GM18526 (cell line): ENCODE measurements around the gene SHISA2.

ENCODE experiments used
- POLR2A ChIP-seq: IDR thresholded peaks from 3 replicates; pipeline ENCODE4 v1.6.1; 2011; ENCODE audit not compliant: insufficient read length; ENCODE audit errors: extremely low read depth

The SHISA2 gene

GRCh38 chr13:26022538-26023292 lies 29.1 kb downstream of the SHISA2 start:
- TF ChIP-seq POLR2A: no peak

DNA sequence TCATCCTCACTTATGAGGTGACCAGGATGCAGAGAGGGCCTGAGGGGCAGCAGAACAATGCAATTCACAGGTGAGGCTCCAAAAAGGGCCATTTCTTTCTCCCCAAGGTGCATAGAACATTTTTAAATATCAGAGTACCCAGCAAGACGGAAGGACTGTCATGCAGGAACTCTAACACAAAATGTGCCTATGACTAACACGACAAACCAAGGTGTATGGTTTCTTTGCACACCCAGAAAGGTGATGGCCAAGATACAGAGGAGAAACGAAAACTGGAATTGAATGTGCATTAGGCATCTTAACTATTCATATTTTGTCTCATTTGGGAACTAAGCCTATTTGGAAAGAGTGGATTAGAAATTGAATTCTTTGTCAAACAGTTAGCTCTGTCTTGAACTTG lies 29.9 kb downstream of the SHISA2 start:
- no peak for TF ChIP-seq POLR2A

DNA sequence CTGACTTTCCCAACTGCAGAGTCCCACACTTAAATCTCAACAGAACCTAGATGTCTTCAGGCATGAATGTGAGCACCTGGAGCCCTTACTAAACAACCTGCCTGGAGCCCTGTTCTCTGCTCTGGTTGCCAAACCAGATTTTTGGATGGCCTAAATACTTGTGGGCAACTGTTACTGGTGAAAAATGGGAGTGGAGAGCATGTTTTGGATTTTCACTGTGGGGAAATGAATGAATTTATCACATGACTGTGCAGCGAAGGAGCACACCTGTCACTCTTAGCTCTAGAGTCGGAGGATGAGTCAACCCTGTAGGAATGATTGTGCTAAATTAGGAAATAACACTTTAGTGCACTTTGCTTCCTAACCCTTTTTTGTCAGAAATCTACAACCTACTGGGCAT lies 30.3 kb downstream of the SHISA2 start:
- no peak for TF ChIP-seq POLR2A

DNA sequence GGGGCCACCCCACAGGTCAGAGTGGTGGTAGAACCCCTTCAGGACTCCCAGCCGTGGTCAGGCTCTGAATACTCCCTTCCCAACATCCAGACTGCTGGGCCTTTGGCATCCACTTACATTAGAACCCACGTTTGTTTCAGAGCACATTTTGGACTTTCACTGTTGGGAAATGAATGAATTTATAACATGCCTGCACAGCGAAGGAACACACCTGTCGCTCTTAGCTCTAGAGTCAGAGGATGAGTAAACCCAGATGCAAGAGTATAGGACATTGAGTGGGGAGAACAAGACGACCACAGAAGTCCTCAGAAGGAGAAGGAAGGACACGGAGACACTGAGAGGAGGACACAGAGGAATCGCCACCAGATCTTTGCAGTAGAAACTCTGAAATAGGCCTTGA lies 30.9 kb downstream of the SHISA2 start:
- TF ChIP-seq POLR2A: no peak

GRCh38 chr13:26019881-26020870 lies 31.6 kb downstream of the SHISA2 start:
- TF ChIP-seq POLR2A: no peak

DNA sequence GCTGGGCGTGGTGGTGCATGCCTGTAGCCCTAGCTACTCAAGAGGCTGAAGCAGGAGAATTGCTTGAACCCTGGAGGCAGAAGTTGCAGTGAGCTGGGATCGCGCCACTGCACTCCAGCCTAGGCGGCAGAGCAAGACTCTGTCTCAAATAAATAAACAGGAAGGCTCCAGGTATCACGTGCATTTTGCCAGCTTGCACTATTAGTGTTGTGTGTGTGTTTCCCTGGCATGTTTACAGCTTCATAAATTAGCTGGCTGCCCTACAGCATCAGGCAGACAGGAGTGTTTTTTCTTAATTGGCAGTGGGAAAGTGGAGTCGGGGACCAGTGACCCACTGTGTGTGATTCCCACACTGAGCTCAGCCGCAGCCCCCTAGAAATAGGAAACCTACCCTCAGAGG lies 32.6 kb downstream of the SHISA2 start:
- TF ChIP-seq POLR2A: no peak

DNA sequence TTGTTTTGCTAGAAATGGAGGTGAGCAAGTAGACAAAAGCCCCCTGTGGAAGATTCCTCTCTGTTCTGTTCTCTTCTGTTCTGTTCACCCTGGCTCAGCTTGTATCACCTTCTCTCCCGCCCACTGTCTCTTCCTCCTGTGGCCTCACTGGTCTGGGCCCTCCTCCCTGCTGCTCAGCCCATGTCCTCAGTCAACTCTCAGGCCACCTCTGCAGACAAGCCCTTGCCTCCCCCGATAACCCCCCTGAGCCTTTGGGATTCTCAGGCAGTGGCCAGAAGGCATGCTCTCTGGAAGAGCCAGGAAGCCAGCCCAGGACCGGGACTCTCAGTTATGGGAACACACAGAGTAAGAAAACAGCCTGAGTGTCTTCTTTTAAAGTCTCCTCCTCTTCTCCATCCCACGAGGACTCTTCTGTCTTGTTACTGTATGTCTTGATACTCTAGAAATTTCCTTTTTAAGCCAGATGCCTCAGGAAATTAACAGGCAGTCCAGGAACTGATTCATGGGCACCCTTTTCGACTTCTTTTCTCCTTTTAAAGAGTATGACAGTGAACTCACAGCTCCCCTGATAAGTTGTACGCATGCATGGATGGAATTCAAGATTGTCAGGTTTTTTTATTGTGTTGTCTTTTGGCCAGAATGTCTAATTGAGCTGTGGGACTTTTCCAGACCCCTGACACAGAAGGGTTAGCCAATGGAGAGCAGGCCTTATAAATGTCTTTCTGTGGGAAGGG lies 33.7 kb downstream of the SHISA2 start:
- no peak for TF ChIP-seq POLR2A

GRCh38 chr13:26017196-26017921 lies 34.5 kb downstream of the SHISA2 start:
- no peak for TF ChIP-seq POLR2A

DNA sequence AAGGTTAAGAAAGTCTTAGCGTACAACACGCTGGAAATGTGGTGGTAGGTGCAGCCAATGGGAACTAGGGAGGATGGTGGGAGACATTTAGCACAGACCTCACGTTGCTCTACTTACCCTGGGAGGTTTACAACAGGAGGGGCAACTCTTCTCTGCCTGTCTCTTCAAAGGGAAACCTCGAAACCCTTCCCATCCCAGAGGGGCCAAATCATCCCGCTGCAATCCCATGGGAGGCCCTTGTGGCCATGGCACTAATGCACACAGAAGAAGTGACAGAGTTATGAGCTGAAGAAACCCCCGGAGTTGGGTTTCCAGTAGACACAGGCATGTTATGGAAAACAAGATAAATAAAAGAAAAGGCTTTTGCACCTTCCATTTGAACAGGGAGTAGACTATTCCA lies 35.6 kb downstream of the SHISA2 start:
- TF ChIP-seq POLR2A: no peak

- no peak for TF ChIP-seq POLR2A
These were observed 36.3 kb downstream of the SHISA2 start for GRCh38 chr13:26015271-26016125.

DNA sequence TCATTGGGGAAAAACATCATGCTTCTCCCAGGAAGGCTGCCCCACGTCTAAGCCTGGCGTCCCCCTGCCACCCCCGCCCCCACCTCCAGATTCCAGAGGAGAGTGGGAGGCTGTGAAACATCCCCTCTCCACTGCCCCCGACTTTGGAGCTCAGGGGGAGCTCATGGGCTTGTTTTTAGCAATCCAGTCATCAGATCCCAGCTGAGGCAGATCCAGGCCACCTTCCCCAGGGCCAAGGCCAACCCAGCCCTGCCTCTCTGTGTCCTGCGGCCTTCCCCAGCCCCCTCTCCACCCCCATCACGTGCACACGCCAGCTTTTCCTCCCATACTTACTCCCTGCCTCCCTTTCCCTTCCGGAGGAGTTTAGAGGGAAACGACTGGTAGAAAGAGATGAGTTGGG lies 38.8 kb downstream of the SHISA2 start:
- no peak for TF ChIP-seq POLR2A

DNA sequence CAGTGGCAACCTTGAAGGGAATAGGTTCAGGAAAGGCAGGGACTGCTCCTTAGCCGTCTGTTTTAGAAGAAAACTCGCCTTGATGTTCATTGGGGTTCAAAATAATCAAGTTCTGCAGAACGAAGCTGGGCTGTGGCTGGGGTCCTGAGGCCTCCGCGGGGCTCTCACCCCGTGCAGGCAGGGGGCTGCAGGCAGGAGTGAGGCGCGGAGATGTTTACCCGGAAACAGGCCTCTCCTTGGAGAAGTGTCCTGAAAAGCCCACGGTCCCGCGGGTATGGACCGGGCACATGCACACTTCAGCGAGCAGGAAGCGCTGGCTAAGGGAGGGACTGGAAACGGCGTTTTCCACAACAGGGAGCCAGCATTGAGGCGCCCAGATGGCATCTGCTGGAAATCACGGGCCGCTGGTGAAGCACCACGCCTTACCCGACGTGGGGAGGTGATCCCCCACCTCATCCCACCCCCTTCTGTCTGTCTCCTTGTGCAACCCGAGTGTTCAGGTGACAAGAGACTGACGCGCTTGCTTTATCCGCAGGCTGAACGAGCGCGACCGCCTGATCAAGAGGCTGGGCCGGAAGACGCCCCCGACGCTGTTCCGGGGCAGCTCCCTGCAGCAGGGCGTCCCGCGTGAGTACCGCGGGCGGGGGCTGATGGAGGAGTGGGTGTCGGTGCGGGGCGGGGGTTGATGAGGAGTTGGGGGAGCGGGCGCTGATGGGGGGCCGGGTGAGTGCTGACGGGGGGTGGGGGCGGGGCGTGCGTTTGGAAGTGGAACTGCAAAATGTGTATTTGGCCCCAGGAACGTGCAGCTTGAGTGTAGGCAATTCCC lies 39.6 kb downstream of the SHISA2 start:
- no peak for TF ChIP-seq POLR2A

DNA sequence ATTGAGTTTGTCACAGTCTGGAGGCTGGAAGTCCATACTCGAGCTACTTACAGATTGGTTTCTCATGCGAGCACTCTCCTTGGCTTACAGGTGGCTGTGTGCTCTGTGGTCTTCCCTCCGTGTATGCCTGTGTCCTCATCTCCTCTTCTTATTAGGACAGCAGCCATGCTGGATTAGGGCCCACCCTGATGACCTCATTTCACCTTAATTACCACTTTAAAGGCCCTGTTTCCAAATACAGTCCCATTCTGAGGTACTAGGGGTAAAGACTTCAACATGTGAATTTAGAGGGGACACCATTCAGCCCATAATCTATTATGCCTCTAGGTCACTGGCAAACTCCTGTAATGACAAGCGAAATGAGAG lies 40.6 kb downstream of the SHISA2 start:
- TF ChIP-seq POLR2A: no peak
